H9 (cell line): ENCODE data around the gene ZNF622. TPM values are rescaled to one million over a fixed set of nuclear protein-coding genes. Genes with fewer than 3 reads are reported as not detected.

ENCODE experiments used
- DNase-seq: peaks from one replicate; pipeline ENCODE4 v3.0.0-alpha.2; 2017
- H2AFZ ChIP-seq: one replicate; pipeline ENCODE4 v1.6.1; 2013; ENCODE audit warnings: mild to moderate bottlenecking, low read length, control low read depth, moderate library complexity
- H2AK5ac ChIP-seq: 2 replicates; pipeline ENCODE4 v1.6.1; 2013; ENCODE audit warnings: low read length, control low read depth, mixed read lengths; ENCODE audit not compliant: insufficient read length
- H2BK120ac ChIP-seq: one replicate; pipeline ENCODE4 v1.6.1; 2013; ENCODE audit warnings: low read depth, mild to moderate bottlenecking, low read length, control low read depth, inconsistent platforms; ENCODE audit not compliant: poor library complexity, severe bottlenecking
- H2BK12ac ChIP-seq: 2 replicates; pipeline ENCODE4 v1.6.1; 2013; ENCODE audit warnings: low read length, control low read depth, mixed read lengths, low read depth; ENCODE audit not compliant: insufficient read length
- H2BK15ac ChIP-seq: 2 replicates; pipeline ENCODE4 v1.6.1; 2013; ENCODE audit warnings: low read depth, low read length, control low read depth
- H2BK20ac ChIP-seq: one replicate; pipeline ENCODE4 v1.6.1; 2013; ENCODE audit warnings: low read depth, mild to moderate bottlenecking, low read length, control low read depth, inconsistent platforms; ENCODE audit not compliant: poor library complexity, severe bottlenecking
- H2BK5ac ChIP-seq: 2 replicates; pipeline ENCODE4 v1.6.1; 2013; ENCODE audit warnings: low read length, control low read depth, mixed read lengths; ENCODE audit not compliant: insufficient read length
- H3K14ac ChIP-seq: 2 replicates; pipeline ENCODE4 v1.6.1; 2013; ENCODE audit warnings: low read length, control low read depth; ENCODE audit not compliant: insufficient read depth
- H3K18ac ChIP-seq: 2 replicates; pipeline ENCODE4 v1.6.1; 2013; ENCODE audit warnings: low read depth, mild to moderate bottlenecking, mixed read lengths, low read length, control low read depth; ENCODE audit not compliant: insufficient read length
- H3K23ac ChIP-seq: 2 replicates; pipeline ENCODE4 v1.6.1; 2013; ENCODE audit warnings: low read length, control low read depth, mixed read lengths, low read depth; ENCODE audit not compliant: insufficient read length
- H3K23me2 ChIP-seq: 2 replicates; pipeline ENCODE4 v1.6.1; 2013; ENCODE audit warnings: low read depth, mild to moderate bottlenecking, mixed read lengths, low read length, control low read depth; ENCODE audit not compliant: insufficient read length, poor library complexity, severe bottlenecking
- H3K27ac ChIP-seq: 2 replicates; pipeline ENCODE4 v1.5.1; 2013; ENCODE audit warnings: low read length, control low read depth, mixed read lengths, low read depth; ENCODE audit not compliant: insufficient read length
- H3K27me3 ChIP-seq: 2 replicates; pipeline ENCODE4 v1.6.1; 2013; ENCODE audit warnings: low read length, control low read depth, inconsistent platforms; ENCODE audit not compliant: insufficient read depth
- H3K4ac ChIP-seq: 2 replicates; pipeline ENCODE4 v1.6.1; 2013; ENCODE audit warnings: low read depth, mild to moderate bottlenecking, control low read depth, inconsistent platforms, low read length, moderate library complexity
- H3K4me1 ChIP-seq: 2 replicates; pipeline ENCODE4 v1.6.1; 2013; ENCODE audit warnings: low read length, control low read depth, inconsistent platforms; ENCODE audit not compliant: insufficient read depth
- H3K4me2 ChIP-seq: 2 replicates; pipeline ENCODE4 v1.6.1; 2013; ENCODE audit warnings: low read length, control low read depth, mixed read lengths; ENCODE audit not compliant: insufficient read length, insufficient read depth
- H3K56ac ChIP-seq: 2 replicates; pipeline ENCODE4 v1.6.1; 2013; ENCODE audit warnings: low read depth, mild to moderate bottlenecking, mixed read lengths, low read length, control low read depth; ENCODE audit not compliant: insufficient read length
- H3K79me1 ChIP-seq: 2 replicates; pipeline ENCODE4 v1.6.1; 2013; ENCODE audit warnings: low read depth, mild to moderate bottlenecking, moderate library complexity, low read length, control low read depth, inconsistent platforms; ENCODE audit not compliant: insufficient read depth, poor library complexity, severe bottlenecking
- H3K79me2 ChIP-seq: 2 replicates; pipeline ENCODE4 v1.6.1; 2013; ENCODE audit warnings: low read length, control low read depth, inconsistent platforms; ENCODE audit not compliant: insufficient read depth
- H3K9ac ChIP-seq: 2 replicates; pipeline ENCODE4 v1.6.1; 2013; ENCODE audit warnings: low read length, control low read depth, mixed read lengths; ENCODE audit not compliant: insufficient read length; ENCODE audit errors: extremely low read depth
- H3K9me3 ChIP-seq: one replicate; pipeline ENCODE4 v1.6.1; 2013; ENCODE audit warnings: low read depth, low read length, inconsistent platforms; ENCODE audit not compliant: control insufficient read depth
- H3T11ph ChIP-seq: one replicate; pipeline ENCODE4 v1.6.1; 2013; ENCODE audit warnings: mild to moderate bottlenecking, low read length, control low read depth, inconsistent platforms
- H4K20me1 ChIP-seq: one replicate; pipeline ENCODE4 v1.6.1; 2013; ENCODE audit not compliant: control insufficient read depth, insufficient read length, insufficient read depth
- H4K5ac ChIP-seq: 2 replicates; pipeline ENCODE4 v1.6.1; 2013; ENCODE audit warnings: low read depth, mild to moderate bottlenecking, mixed read lengths, low read length, control low read depth; ENCODE audit not compliant: insufficient read length
- H4K8ac ChIP-seq: replicated peaks from 2 replicates; pipeline ENCODE4 v1.6.1; 2013; ENCODE audit warnings: low read length, control low read depth, mixed read lengths, low read depth; ENCODE audit not compliant: insufficient read length
- H4K91ac ChIP-seq: 2 replicates; pipeline ENCODE4 v1.6.1; 2013; ENCODE audit warnings: low read depth, mild to moderate bottlenecking, moderate library complexity, mixed read lengths, low read length, control low read depth; ENCODE audit not compliant: insufficient read length
- H3K27ac Mint-ChIP-seq, 3 experiments: 2 replicates in 2 of 3; 3 replicates in 1 of 3; pipeline ENCODE4 v1.8.0; 2020 to 2021; ENCODE audit warnings: mixed read lengths in 3 of 3, mild to moderate bottlenecking in 1 of 3, moderate library complexity in 1 of 3
- H3K27me3 Mint-ChIP-seq: 2 replicates; pipeline ENCODE4 v1.8.0; 2021; ENCODE audit warnings: low read depth, mild to moderate bottlenecking, moderate library complexity, mixed read lengths
- H3K36me3 Mint-ChIP-seq, 3 experiments: 2 replicates in 2 of 3; 3 replicates in 1 of 3; pipeline ENCODE4 v1.8.0; 2020 to 2021; ENCODE audit warnings: low read depth in 3 of 3, mixed read lengths in 3 of 3; ENCODE audit not compliant: insufficient read depth in 1 of 3
- H3K4me1 Mint-ChIP-seq, 2 experiments: 2 replicates each; pipeline ENCODE4 v1.8.0; 2020; ENCODE audit warnings: mixed read lengths in 2 of 2
- H3K4me3 Mint-ChIP-seq, 2 experiments: 2 replicates in 1 of 2; 3 replicates in 1 of 2; pipeline ENCODE4 v1.8.0; 2020 to 2021; ENCODE audit warnings: mild to moderate bottlenecking in 2 of 2, mixed read lengths in 2 of 2, moderate library complexity in 1 of 2
- H3K9me3 Mint-ChIP-seq, 2 experiments: 2 replicates in 1 of 2; 3 replicates in 1 of 2; pipeline ENCODE4 v1.8.0; 2020; ENCODE audit warnings: mild to moderate bottlenecking in 2 of 2, mixed read lengths in 2 of 2, moderate library complexity in 1 of 2
- CTCF ChIP-seq: fragments of 200-600 bp; sonication (generic); conservative IDR thresholded peaks from 3 replicates; pipeline ENCODE4 v1.8.0; 2021; ENCODE audit warnings: antibody characterized with exemption, mild to moderate bottlenecking
- WGBS: extraction: QIAGEN DNeasy Blood & Tissue Kit; methylation state at CpG from one replicate; pipeline ENCODE4 v1.1.7; 2013; ENCODE audit warnings: missing lambda C conversion rate, low lambda C conversion rate, mixed read lengths; ENCODE audit not compliant: insufficient read length; ENCODE audit errors: extremely low coverage; 5-methylcytosine and 5-hydroxymethylcytosine counted together
- total RNA-seq: library from RNA; stranded (reverse); gene quantifications from 2 replicates; pipeline ENCODE4 v1.2.1, GENCODE V29; 2021

Gene ZNF622
- total RNA-seq, 1 experiment from 2014 or later, result 42.2 TPM

GRCh38 chr5:16484081-16484480 is 18.5 kb upstream of the ZNF622 start:
- Histone ChIP-seq H2AFZ (no peak overlapping the region), H2BK120ac (no peak overlapping the region), H2AK5ac (no peak overlapping the region), H3K23ac (no peak overlapping the region), H2BK5ac (no peak overlapping the region), H3K4ac (no peak overlapping the region), H4K8ac (no peak overlapping the region), H3T11ph (no peak overlapping the region), H3K4me1 (no peaks in the 10 kb centered on the region), H4K20me1 (no peaks in the 10 kb centered on the region), H2BK20ac (no peak overlapping the region), H3K27ac (no peak overlapping the region), H3K4me2 (no peak overlapping the region), H3K23me2 (no peaks in the 10 kb centered on the region), H3K79me1 (no peaks in the 10 kb centered on the region), H2BK12ac (no peak overlapping the region), H4K91ac (no peak overlapping the region), H2BK15ac (no peak overlapping the region), H3K14ac (no peak overlapping the region), H3K9ac (no peak overlapping the region), H3K18ac (no peak overlapping the region), H3K9me3 (no peaks in the 10 kb centered on the region), H3K56ac (no peak overlapping the region), H3K79me2 (no peaks in the 10 kb centered on the region), H4K5ac (no peak overlapping the region), H3K27me3 (no peaks in the 10 kb centered on the region)
- DNase-seq, result no peak
- Mint-ChIP-seq H3K4me1 (no peaks in the 10 kb centered on the region), H3K27ac (no peak overlapping the region), H3K4me3 (no peak overlapping the region), H3K36me3 (no peaks in the 10 kb centered on the region), H3K9me3 (no peaks in the 10 kb centered on the region), H3K27me3 (peaks cover 2% of the 10 kb centered on the region)
- WGBS, result no CpG with 5 or more reads among the region's 1 CpG
- TF ChIP-seq CTCF, result no peak
